Measurements from ENCODE around the gene TOM1. TPM values are rescaled to one million over a fixed set of nuclear protein-coding genes. Genes with fewer than 3 reads are reported as not detected.

TOM1 gene
- total RNA-seq, 1 donor from 2014 or later: 38.2 TPM

DNA sequence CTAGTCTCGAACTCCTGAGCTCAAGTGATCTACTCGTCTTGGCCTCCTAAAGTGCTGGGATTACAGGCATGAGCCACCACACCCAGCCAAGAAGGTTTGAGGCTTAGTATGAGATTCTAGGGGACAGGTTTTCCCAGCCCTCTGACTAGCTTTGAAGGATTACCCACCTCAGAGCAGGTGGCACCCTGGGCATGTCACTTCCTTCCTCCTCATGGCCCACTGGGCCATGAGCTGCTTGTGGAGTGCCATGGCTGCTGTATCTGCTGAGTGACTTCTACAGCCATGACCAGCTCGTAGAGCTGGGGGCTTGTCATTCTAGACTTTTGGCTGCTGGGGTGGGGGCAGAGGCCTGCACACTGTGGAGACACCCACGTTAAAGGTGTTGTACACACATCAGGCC is 25.1 kb downstream of the TOM1 start:
- TF ChIP-seq CTCF (IDR thresholded peaks at IDR 0.05; ENCODE audit: unreplicated experiment): no peak
- H3K9me3 Mint-ChIP-seq (ENCODE audit: low read depth): no peaks in the 10 kb centered on the region
- no peak overlapping the region for H3K27ac Mint-ChIP-seq
- no peaks in the 10 kb centered on the region for H3K27me3 Mint-ChIP-seq
- no peaks in the 10 kb centered on the region for H3K4me1 Mint-ChIP-seq (ENCODE audit: low read depth)
- DNase-seq (ENCODE audit: low spot score, unreplicated experiment): no peak
- H3K4me3 Mint-ChIP-seq (ENCODE audit: low read depth): no peak overlapping the region
- H3K36me3 Mint-ChIP-seq (ENCODE audit: insufficient read depth): peaks cover 8% of the 10 kb centered on the region

DNA sequence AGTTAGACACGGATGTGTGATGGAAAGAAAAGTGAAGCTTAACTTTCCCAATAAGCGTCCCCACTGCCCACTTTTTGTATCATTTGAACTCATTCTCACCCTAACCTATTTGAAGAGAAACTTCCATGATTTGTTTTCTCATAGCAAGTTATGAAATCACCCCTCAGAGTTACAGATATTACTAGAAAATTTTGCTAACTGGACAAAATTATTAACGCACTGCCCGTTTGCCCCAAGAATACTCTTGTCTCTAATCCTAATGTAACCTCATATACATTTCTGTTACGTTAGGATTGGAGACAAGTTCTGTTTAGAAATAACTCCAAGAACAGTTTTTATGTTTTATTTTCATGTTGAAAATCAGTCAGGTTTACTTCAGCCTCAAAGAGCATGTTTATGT is 25.5 kb downstream of the TOM1 start:
- H3K27ac Mint-ChIP-seq: no peak overlapping the region
- H3K4me3 Mint-ChIP-seq (ENCODE audit: low read depth): no peak overlapping the region
- no peaks in the 10 kb centered on the region for H3K4me1 Mint-ChIP-seq (ENCODE audit: low read depth)
- no peak for TF ChIP-seq CTCF (IDR thresholded peaks at IDR 0.05; ENCODE audit: unreplicated experiment)
- peaks cover 8% of the 10 kb centered on the region for H3K36me3 Mint-ChIP-seq (ENCODE audit: insufficient read depth)
- H3K9me3 Mint-ChIP-seq (ENCODE audit: low read depth): no peaks in the 10 kb centered on the region
- no peaks in the 10 kb centered on the region for H3K27me3 Mint-ChIP-seq
- DNase-seq (ENCODE audit: low spot score, unreplicated experiment): no peak

DNA sequence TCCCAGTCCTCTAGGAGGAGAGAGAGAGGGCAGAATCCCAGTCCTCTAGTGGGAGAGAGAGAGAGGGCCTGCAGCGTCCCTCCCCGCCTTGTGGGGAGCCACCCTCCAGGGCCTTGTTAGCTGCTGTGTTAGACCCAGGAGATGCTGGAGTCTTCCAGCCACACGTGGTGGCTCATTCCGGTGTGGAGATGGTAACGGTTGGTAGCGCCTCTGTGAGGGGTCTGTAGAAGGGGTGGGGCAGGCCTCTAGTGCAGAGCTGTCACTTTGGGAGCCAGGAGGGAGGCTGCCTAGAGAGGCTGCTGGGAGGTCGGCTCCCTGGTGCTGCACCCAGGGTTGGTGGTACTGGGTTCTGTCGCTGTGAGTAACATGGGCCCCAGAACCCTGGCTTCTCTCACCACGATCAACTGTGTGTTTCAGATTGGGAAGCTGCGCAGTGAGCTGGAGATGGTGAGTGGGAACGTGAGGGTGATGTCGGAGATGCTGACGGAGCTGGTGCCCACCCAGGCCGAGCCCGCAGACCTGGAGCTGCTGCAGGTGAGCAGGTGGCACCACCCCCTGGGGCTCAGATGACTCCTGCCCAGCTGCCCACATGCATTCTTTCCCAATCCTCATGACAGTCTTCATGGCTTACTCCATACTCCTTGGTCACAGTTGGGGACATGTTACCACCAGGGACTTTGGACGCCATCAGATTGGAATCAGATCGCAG is 27.3 kb downstream of the TOM1 start:
- no peak for TF ChIP-seq CTCF (IDR thresholded peaks at IDR 0.05; ENCODE audit: unreplicated experiment)
- H3K4me3 Mint-ChIP-seq (ENCODE audit: low read depth): no peak overlapping the region
- H3K36me3 Mint-ChIP-seq (ENCODE audit: insufficient read depth): peaks cover 8% of the 10 kb centered on the region
- H3K4me1 Mint-ChIP-seq (ENCODE audit: low read depth): no peaks in the 10 kb centered on the region
- no peak overlapping the region for H3K27ac Mint-ChIP-seq
- DNase-seq (ENCODE audit: low spot score, unreplicated experiment): no peak
- H3K9me3 Mint-ChIP-seq (ENCODE audit: low read depth): no peaks in the 10 kb centered on the region
- no peaks in the 10 kb centered on the region for H3K27me3 Mint-ChIP-seq

DNA sequence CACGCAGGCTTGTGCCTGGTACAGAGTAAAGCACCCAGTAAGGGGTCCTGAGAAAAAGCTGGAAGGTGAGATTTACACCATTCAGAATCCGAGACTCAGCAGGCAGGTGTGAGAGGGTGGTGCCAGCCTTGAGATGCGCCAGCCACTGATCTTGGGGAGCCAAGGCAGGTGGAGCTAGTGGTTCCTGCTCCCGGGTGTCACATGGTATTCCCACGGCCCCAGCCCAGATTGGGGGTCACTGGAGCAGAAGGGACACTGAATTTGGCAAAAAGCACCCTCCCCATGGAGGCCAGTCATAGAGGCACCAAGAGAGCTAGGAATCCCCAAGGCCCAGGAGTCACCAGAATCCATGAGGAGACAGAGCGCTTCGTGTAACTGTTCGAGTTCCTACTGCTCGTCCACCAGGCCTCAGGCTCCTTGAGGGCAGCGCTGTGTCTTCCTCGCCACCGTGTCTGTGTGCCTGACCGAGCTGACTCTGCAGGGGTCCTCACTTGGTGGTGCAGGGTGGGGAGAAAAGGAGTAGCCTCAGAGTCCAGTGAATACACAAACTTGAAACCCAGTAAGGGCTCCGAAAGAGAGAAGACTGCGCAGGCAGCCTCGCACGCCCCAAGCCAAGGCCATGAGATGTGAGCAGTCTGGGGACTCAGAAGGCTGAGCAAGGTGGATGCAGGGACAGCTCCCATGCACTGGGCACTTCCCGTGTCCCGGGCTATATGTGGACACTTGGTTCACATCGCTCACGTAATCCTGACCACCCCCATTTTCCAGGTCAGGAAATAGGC is 28.2 kb downstream of the TOM1 start:
- H3K27me3 Mint-ChIP-seq: no peaks in the 10 kb centered on the region
- H3K4me3 Mint-ChIP-seq (ENCODE audit: low read depth): no peak overlapping the region
- H3K27ac Mint-ChIP-seq: no peak overlapping the region
- peaks cover 7% of the 10 kb centered on the region for H3K36me3 Mint-ChIP-seq (ENCODE audit: insufficient read depth)
- TF ChIP-seq CTCF (IDR thresholded peaks at IDR 0.05; ENCODE audit: unreplicated experiment): no peak
- H3K4me1 Mint-ChIP-seq (ENCODE audit: low read depth): no peaks in the 10 kb centered on the region
- no peak for DNase-seq (ENCODE audit: low spot score, unreplicated experiment)
- H3K9me3 Mint-ChIP-seq (ENCODE audit: low read depth): no peaks in the 10 kb centered on the region

DNA sequence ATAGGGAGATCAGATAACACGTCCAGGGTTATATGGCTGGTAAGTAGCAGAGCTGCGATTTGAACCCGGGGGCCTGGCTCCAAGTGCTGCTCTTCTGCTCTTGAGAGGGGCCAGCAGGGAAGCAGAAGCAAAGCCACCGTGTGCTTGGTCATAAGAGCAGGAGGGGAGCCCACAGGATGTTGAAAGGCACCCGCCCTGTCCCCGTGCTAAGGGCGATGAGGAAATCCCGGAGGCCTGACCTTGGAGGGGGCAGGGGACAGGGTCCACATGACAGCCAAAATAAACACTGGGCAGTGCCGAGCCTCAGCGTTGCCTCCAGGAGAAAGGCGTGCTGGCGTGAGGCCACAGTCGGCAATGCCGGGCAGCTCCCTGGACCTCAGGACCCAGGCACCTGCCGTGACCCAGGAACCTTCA is 28.8 kb downstream of the TOM1 start:
- peaks cover 5% of the 10 kb centered on the region for H3K36me3 Mint-ChIP-seq (ENCODE audit: insufficient read depth)
- no peaks in the 10 kb centered on the region for H3K27me3 Mint-ChIP-seq
- no peak overlapping the region for H3K27ac Mint-ChIP-seq
- DNase-seq (ENCODE audit: low spot score, unreplicated experiment): no peak
- no peaks in the 10 kb centered on the region for H3K9me3 Mint-ChIP-seq (ENCODE audit: low read depth)
- no peaks in the 10 kb centered on the region for H3K4me1 Mint-ChIP-seq (ENCODE audit: low read depth)
- no peak for TF ChIP-seq CTCF (IDR thresholded peaks at IDR 0.05; ENCODE audit: unreplicated experiment)
- H3K4me3 Mint-ChIP-seq (ENCODE audit: low read depth): no peak overlapping the region

Measured in progenitor cell of endocrine pancreas (in vitro differentiated cells).